Loucy (cell line): ENCODE data around the gene OR8J1.

ENCODE experiments used
- H2AFZ ChIP-seq: fragments of 200-600 bp; sonication (generic); 2 replicates; pipeline ENCODE4 v1.6.0; 2016; ENCODE audit warnings: antibody characterized with exemption, mild to moderate bottlenecking, low read length, moderate library complexity
- H3F3A ChIP-seq: fragments of 200-600 bp; 2 replicates; pipeline ENCODE4 v1.6.0; 2016; ENCODE audit warnings: antibody characterized with exemption, low read depth, mild to moderate bottlenecking
- H3K27me3 ChIP-seq: fragments of 200-600 bp; sonication (generic); 2 replicates; pipeline ENCODE4 v1.6.1; 2014; ENCODE audit warnings: low read length, mild to moderate bottlenecking; ENCODE audit not compliant: insufficient read depth, poor library complexity, severe bottlenecking
- H3K36me3 ChIP-seq: fragments of 200-600 bp; sonication (generic); 2 replicates; pipeline ENCODE4 v1.6.1; 2016; ENCODE audit warnings: low read length; ENCODE audit not compliant: insufficient read depth
- H3K4me1 ChIP-seq: fragments of 200-600 bp; sonication (generic); 2 replicates; pipeline ENCODE4 v1.5.1; 2014; ENCODE audit warnings: low read length, mild to moderate bottlenecking; ENCODE audit not compliant: insufficient read depth, poor library complexity, severe bottlenecking
- H3K4me2 ChIP-seq: fragments of 200-600 bp; sonication (generic); 2 replicates; pipeline ENCODE4 v1.6.0; 2014; ENCODE audit warnings: antibody characterized with exemption, low read length, low read depth, mild to moderate bottlenecking; ENCODE audit not compliant: poor library complexity, severe bottlenecking
- H3K4me3 ChIP-seq: fragments of 200-600 bp; sonication (generic); 2 replicates; pipeline ENCODE4 v1.5.1; 2014; ENCODE audit warnings: low read length, mild to moderate bottlenecking, mixed read lengths; ENCODE audit not compliant: poor library complexity, severe bottlenecking
- H3K79me2 ChIP-seq: fragments of 200-600 bp; sonication (generic); 2 replicates; pipeline ENCODE4 v1.6.1; 2014; ENCODE audit warnings: low read length; ENCODE audit not compliant: insufficient read depth
- H3K9ac ChIP-seq: fragments of 200-600 bp; sonication (generic); 2 replicates; pipeline ENCODE4 v1.6.0; 2014; ENCODE audit warnings: mild to moderate bottlenecking, low read depth, low read length, moderate library complexity; ENCODE audit not compliant: poor library complexity, severe bottlenecking
- H3K9me2 ChIP-seq: fragments of 200-600 bp; sonication (generic); replicated peaks from 2 replicates; pipeline ENCODE4 v1.6.1; 2016; ENCODE audit warnings: low read depth, low read length, mixed read lengths
- H3K9me3 ChIP-seq: fragments of 200-600 bp; sonication (generic); 2 replicates; pipeline ENCODE4 v1.6.1; 2014; ENCODE audit warnings: mild to moderate bottlenecking, antibody characterized with exemption, low read length, low read depth; ENCODE audit not compliant: insufficient read depth
- H4K20me1 ChIP-seq: fragments of 200-600 bp; sonication (generic); 2 replicates; pipeline ENCODE4 v1.6.0; 2014; ENCODE audit warnings: antibody characterized with exemption, low read length, mild to moderate bottlenecking; ENCODE audit not compliant: insufficient read depth, poor library complexity, severe bottlenecking
- EZH2phosphoT487 ChIP-seq: fragments of 200-600 bp; IDR thresholded peaks from 2 replicates; pipeline ENCODE4 v1.6.1; 2018; ENCODE audit warnings: antibody characterized with exemption, mild to moderate bottlenecking, moderate library complexity, borderline replicate concordance
- TF ChIP-seq, protein P1 (sequence below): fragments of 200-600 bp; sonication (generic); conservative IDR thresholded peaks from 2 replicates; pipeline ENCODE4 v1.5.1; 2014; ENCODE audit warnings: mild to moderate bottlenecking, antibody characterized with exemption, low read length

The OR8J1 gene

DNA sequence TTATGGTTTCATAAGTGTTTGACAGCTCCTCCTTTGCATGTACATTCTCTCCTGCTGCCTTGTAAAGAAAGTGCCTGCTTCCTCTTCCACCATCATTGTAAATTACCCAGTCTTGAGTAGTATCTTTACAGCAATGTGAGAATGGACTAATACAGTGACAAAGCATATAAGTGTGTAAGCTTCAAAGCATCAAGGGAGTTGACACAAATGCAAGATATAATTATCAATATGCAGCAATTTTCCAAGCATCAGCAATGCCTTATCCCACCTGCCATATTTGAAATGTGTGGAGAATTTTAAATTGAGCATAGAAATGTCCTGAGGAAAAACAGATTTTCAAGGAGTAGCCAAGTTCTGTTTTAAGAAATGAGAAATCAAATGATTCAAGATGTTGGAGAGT is 56.7 kb downstream of the OR8J1 start:
- no peaks in the 10 kb centered on the region for H3F3A ChIP-seq
- H4K20me1 ChIP-seq, result no peaks in the 10 kb centered on the region
- no peaks in the 10 kb centered on the region for H3K36me3 ChIP-seq
- H2AFZ ChIP-seq, result no peak overlapping the region
- H3K9me3 ChIP-seq, result no peaks in the 10 kb centered on the region
- no peaks in the 10 kb centered on the region for H3K4me1 ChIP-seq
- TF ChIP-seq, protein P1, sequence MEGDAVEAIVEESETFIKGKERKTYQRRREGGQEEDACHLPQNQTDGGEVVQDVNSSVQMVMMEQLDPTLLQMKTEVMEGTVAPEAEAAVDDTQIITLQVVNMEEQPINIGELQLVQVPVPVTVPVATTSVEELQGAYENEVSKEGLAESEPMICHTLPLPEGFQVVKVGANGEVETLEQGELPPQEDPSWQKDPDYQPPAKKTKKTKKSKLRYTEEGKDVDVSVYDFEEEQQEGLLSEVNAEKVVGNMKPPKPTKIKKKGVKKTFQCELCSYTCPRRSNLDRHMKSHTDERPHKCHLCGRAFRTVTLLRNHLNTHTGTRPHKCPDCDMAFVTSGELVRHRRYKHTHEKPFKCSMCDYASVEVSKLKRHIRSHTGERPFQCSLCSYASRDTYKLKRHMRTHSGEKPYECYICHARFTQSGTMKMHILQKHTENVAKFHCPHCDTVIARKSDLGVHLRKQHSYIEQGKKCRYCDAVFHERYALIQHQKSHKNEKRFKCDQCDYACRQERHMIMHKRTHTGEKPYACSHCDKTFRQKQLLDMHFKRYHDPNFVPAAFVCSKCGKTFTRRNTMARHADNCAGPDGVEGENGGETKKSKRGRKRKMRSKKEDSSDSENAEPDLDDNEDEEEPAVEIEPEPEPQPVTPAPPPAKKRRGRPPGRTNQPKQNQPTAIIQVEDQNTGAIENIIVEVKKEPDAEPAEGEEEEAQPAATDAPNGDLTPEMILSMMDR, result no peak
- TF ChIP-seq EZH2phosphoT487, result no peak
- H3K79me2 ChIP-seq, result no peaks in the 10 kb centered on the region
- H3K4me3 ChIP-seq, result no peak overlapping the region
- H3K9ac ChIP-seq, result no peak overlapping the region
- no peaks in the 10 kb centered on the region for H3K9me2 ChIP-seq
- no peaks in the 10 kb centered on the region for H3K27me3 ChIP-seq
- H3K4me2 ChIP-seq, result no peak overlapping the region
